ENCODE results near the gene IGF2.

The IGF2 gene

DNA sequence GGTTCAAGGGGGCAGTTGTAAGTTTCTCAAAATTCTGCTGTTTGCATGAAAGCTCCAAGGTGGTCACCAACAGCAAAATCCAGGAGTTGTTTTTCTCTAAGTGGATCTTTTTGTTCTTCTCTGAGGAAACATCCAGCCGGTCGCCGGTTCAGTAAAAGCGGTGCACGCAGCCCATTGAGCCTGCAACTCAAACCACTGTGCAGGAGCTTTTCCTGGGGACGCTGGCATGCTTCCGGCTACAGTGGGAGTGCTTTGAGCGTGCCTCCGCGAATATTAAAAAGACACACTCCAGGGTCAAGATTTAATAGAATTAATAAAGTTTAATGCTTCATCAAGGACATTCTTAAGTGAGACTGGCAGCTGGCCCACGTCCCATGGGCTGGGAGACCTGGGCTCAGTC, 25.4 kb downstream of the IGF2 start:
- H3K9ac ChIP-seq (ENCODE audit: low read length): no peak overlapping the region
- H3K79me2 ChIP-seq (ENCODE audit: insufficient read depth, low read length): no peaks in the 10 kb centered on the region
- no peaks in the 10 kb centered on the region for H3K9me3 ChIP-seq (ENCODE audit: low read length)
- H3K27me3 ChIP-seq (ENCODE audit: insufficient read depth, low read length): peaks cover 7% of the 10 kb centered on the region; the same call in 1 of the 2 replicates
- H3F3A ChIP-seq (ENCODE audit: insufficient read depth, low read length): no peaks in the 10 kb centered on the region
- H2AFZ ChIP-seq (ENCODE audit: low read length): no peak overlapping the region
- no peaks in the 10 kb centered on the region for H4K20me1 ChIP-seq (ENCODE audit: insufficient read depth, low read length)
- no peaks in the 10 kb centered on the region for H3K4me1 ChIP-seq (ENCODE audit: insufficient read depth, low read length, severe bottlenecking)
- H3K9me2 ChIP-seq (ENCODE audit: low read depth, low read length): no peaks in the 10 kb centered on the region
- no peak overlapping the region for H3K4me3 ChIP-seq (ENCODE audit: low read depth, low read length, poor library complexity, severe bottlenecking)
- H3K4me2 ChIP-seq (ENCODE audit: low read length): no peak overlapping the region
- H3K27ac ChIP-seq (ENCODE audit: low read depth, low read length, poor library complexity, severe bottlenecking): no peak overlapping the region
- no peak for TF ChIP-seq CTCF (IDR thresholded peaks at IDR 0.05; ENCODE audit: low read length)
- no peak for TF ChIP-seq EZH2 (IDR thresholded peaks at IDR 0.05; ENCODE audit: borderline replicate concordance, low read length)
- H3K36me3 ChIP-seq (ENCODE audit: insufficient read depth, low read length): no peaks in the 10 kb centered on the region; the same call in 1 of the 2 replicates

- Histone ChIP-seq H3K4me2 (ENCODE audit: low read length) (no peak overlapping the region), H3K27ac (ENCODE audit: low read depth, low read length, poor library complexity, severe bottlenecking) (no peak overlapping the region), H3K36me3 (ENCODE audit: insufficient read depth, low read length) (no peaks in the 10 kb centered on the region), H3K9me2 (ENCODE audit: low read depth, low read length) (no peaks in the 10 kb centered on the region), H3K9me3 (ENCODE audit: low read length) (no peaks in the 10 kb centered on the region), H4K20me1 (ENCODE audit: insufficient read depth, low read length) (no peaks in the 10 kb centered on the region), H3K4me3 (ENCODE audit: low read depth, low read length, poor library complexity, severe bottlenecking) (no peak overlapping the region), H3K27me3 (ENCODE audit: insufficient read depth, low read length) (peaks cover 7% of the 10 kb centered on the region; the same call in 1 of the 2 replicates), H3K9ac (ENCODE audit: low read length) (no peak overlapping the region), H2AFZ (ENCODE audit: low read length) (no peak overlapping the region), H3F3A (ENCODE audit: insufficient read depth, low read length) (no peaks in the 10 kb centered on the region), H3K4me1 (ENCODE audit: insufficient read depth, low read length, severe bottlenecking) (no peaks in the 10 kb centered on the region), H3K79me2 (ENCODE audit: insufficient read depth, low read length) (no peaks in the 10 kb centered on the region)
- TF ChIP-seq CTCF (IDR thresholded peaks at IDR 0.05; ENCODE audit: low read length): no peak
- no peak for TF ChIP-seq EZH2 (IDR thresholded peaks at IDR 0.05; ENCODE audit: borderline replicate concordance, low read length)
Observed at GRCh38 chr11:2110521-2110920, 28.7 kb downstream of the IGF2 start.

DNA sequence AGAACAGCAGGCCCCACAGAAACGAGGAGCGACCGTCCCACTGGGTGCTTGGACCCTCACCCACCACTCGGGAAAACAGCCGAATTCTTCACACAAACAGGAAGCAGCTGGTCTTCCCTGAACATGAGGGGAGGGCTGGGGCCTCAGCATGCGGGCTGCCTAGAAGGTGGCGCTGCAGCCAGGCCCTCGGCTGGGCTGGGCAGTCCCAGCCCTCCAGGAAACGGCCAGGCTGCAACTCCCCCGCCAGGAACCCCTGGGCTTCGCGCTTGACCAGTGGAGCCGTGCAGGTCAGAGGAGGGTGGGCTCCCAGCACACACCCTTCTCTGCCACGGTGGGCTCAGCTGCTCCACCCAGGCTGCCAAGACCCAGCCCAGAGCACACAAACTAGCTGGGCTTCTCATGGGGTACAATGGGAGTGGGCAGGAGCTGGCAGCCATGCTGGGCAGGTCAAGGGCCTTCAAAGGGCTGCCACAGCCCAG, 29.6 kb downstream of the IGF2 start:
- Histone ChIP-seq H3F3A (ENCODE audit: insufficient read depth, low read length) (no peaks in the 10 kb centered on the region), H3K4me3 (ENCODE audit: low read depth, low read length, poor library complexity, severe bottlenecking) (no peak overlapping the region), H3K36me3 (ENCODE audit: insufficient read depth, low read length) (no peaks in the 10 kb centered on the region), H3K9me3 (ENCODE audit: low read length) (no peaks in the 10 kb centered on the region), H3K9me2 (ENCODE audit: low read depth, low read length) (no peaks in the 10 kb centered on the region), H3K27me3 (ENCODE audit: insufficient read depth, low read length) (peaks cover 7% of the 10 kb centered on the region; the same call in 1 of the 2 replicates), H3K79me2 (ENCODE audit: insufficient read depth, low read length) (no peaks in the 10 kb centered on the region), H3K27ac (ENCODE audit: low read depth, low read length, poor library complexity, severe bottlenecking) (no peak overlapping the region), H3K4me2 (ENCODE audit: low read length) (no peak overlapping the region), H3K9ac (ENCODE audit: low read length) (no peak overlapping the region), H2AFZ (ENCODE audit: low read length) (no peak overlapping the region), H3K4me1 (ENCODE audit: insufficient read depth, low read length, severe bottlenecking) (no peaks in the 10 kb centered on the region), H4K20me1 (ENCODE audit: insufficient read depth, low read length) (no peaks in the 10 kb centered on the region)
- TF ChIP-seq EZH2 (IDR thresholded peaks at IDR 0.05; ENCODE audit: borderline replicate concordance, low read length): no peak
- TF ChIP-seq CTCF (IDR thresholded peaks at IDR 0.05; ENCODE audit: low read length): no peak

Measured in OCI-LY1 (cell line).